Gastroesophageal sphincter (tissue), 4 donors: ENCODE data around the gene MICU1. TPM values are rescaled to one million over a fixed set of nuclear protein-coding genes. Genes with fewer than 3 reads are reported as not detected.

Source experiments
- ATAC-seq: fragments of 150-250 bp; one replicate; pipeline ENCODE4 v1.9.1; 2016; ENCODE audit warnings: mild to moderate bottlenecking, moderate library complexity
- H3K27ac ChIP-seq, 4 donors: fragments of 200-600 bp; sonication (generic) in 3 of 4; 1 replicate in 3 of 4; 2 replicates in 1 of 4; pipeline ENCODE4 v1.5.1; 2016 to 2019
- H3K27me3 ChIP-seq: fragments of 200-600 bp; sonication (generic); one replicate; pipeline ENCODE4 v1.5.1; 2019
- H3K36me3 ChIP-seq, 2 donors: fragments of 200-600 bp; sonication (generic); one replicate each; pipeline ENCODE4 v1.5.1; 2019; ENCODE audit warnings: control low read depth in 1 of 2
- H3K4me1 ChIP-seq, 3 donors: fragments of 200-600 bp; sonication (generic); 1 replicate in 2 of 3; 2 replicates in 1 of 3; pipeline ENCODE4 v1.5.1; 2016 to 2019; ENCODE audit warnings: control low read depth in 2 of 3
- H3K4me3 ChIP-seq, 2 donors: fragments of 200-600 bp; sonication (generic); one replicate each; pipeline ENCODE4 v1.5.1; 2019; ENCODE audit warnings: mild to moderate bottlenecking in 1 of 2, moderate library complexity in 1 of 2
- H3K9me3 ChIP-seq, 3 donors: fragments of 200-600 bp; sonication (generic); one replicate each; pipeline ENCODE4 v1.5.1; 2017 to 2019; ENCODE audit warnings: control low read depth in 2 of 3
- EP300 ChIP-seq: sonication (generic); formaldehyde crosslinking; IDR thresholded peaks from one replicate; pipeline ENCODE4 v1.6.1; 2017; ENCODE audit warnings: antibody characterized with exemption, mild to moderate bottlenecking
- POLR2A ChIP-seq, 2 donors: fragments of 450-650 bp; IDR thresholded peaks; one replicate each; pipeline ENCODE4 v1.6.1; 2017; ENCODE audit warnings: antibody characterized with exemption in 2 of 2, mild to moderate bottlenecking in 2 of 2, moderate library complexity in 1 of 2
- POLR2AphosphoS5 ChIP-seq: sonication (generic); formaldehyde crosslinking; IDR thresholded peaks from one replicate; pipeline ENCODE4 v1.6.1; 2017; ENCODE audit warnings: antibody characterized with exemption
- WGBS, 2 donors: methylation state at CpG; one replicate each; pipeline ENCODE4 v1.1.5; 2018; ENCODE audit warnings: low coverage in 1 of 2; 5-methylcytosine and 5-hydroxymethylcytosine counted together
- total RNA-seq, 4 donors: library from RNA; depleted of rRNA; stranded (reverse); fragments of >200 nt; gene quantifications; one replicate each; pipeline ENCODE4 v1.1.0, GENCODE V29; 2016
- TF ChIP-seq, protein P1 (sequence below), 4 experiments: fragments of 200-600 bp in 2 of 4; fragments of 450-650 bp in 2 of 4; sonication (generic) in 1 of 4; IDR thresholded peaks; one replicate each; pipeline ENCODE4 v1.5.1; 2017 to 2019; ENCODE audit warnings: antibody characterized with exemption in 4 of 4, mild to moderate bottlenecking in 2 of 4, moderate library complexity in 2 of 4

MICU1 gene
- total RNA-seq, 4 donors from 2014 or later = 37.5 to 42.2 (median 40.8) TPM

DNA sequence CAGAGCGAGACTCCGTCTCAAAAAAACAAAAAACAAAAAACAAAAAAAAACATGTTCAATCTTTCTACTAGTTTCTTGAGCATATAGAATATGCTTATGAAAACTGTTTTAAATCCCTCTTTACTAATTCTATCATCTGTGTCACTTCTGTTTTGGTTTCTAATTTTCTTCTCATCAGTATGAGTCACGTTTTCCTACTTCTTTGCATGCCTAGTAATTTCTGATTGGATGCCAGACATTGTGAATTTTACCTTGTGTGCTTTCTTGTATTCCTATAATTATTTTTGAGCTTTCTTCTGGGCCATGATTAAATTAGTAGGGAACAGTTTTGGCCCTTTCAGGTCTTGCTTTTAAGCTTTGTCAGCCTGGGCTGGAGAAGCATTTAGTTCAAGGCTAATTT, 9.9 kb downstream of the MICU1 start:
- peaks cover 0 to 20% (median 0%) of the 10 kb centered on the region in 3 donors for H3K4me1 ChIP-seq
- ATAC-seq = no peak
- WGBS, 2 donors = 51 to 63% methylated on average over 3 of the region's 3 CpGs
- TF ChIP-seq, protein P1, sequence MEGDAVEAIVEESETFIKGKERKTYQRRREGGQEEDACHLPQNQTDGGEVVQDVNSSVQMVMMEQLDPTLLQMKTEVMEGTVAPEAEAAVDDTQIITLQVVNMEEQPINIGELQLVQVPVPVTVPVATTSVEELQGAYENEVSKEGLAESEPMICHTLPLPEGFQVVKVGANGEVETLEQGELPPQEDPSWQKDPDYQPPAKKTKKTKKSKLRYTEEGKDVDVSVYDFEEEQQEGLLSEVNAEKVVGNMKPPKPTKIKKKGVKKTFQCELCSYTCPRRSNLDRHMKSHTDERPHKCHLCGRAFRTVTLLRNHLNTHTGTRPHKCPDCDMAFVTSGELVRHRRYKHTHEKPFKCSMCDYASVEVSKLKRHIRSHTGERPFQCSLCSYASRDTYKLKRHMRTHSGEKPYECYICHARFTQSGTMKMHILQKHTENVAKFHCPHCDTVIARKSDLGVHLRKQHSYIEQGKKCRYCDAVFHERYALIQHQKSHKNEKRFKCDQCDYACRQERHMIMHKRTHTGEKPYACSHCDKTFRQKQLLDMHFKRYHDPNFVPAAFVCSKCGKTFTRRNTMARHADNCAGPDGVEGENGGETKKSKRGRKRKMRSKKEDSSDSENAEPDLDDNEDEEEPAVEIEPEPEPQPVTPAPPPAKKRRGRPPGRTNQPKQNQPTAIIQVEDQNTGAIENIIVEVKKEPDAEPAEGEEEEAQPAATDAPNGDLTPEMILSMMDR (IDR thresholded peaks at IDR 0.05) = no peak
- TF ChIP-seq EP300 (no peak), POLR2A (IDR thresholded peaks at IDR 0.05) (no peak), POLR2AphosphoS5 (no peak)
- H3K36me3 ChIP-seq = no peaks in the 10 kb centered on the region
- no peak overlapping the region for H3K4me3 ChIP-seq
- H3K27me3 ChIP-seq = no peaks in the 10 kb centered on the region
- no peaks in the 10 kb centered on the region for H3K9me3 ChIP-seq
- H3K27ac ChIP-seq = no peak overlapping the region

DNA sequence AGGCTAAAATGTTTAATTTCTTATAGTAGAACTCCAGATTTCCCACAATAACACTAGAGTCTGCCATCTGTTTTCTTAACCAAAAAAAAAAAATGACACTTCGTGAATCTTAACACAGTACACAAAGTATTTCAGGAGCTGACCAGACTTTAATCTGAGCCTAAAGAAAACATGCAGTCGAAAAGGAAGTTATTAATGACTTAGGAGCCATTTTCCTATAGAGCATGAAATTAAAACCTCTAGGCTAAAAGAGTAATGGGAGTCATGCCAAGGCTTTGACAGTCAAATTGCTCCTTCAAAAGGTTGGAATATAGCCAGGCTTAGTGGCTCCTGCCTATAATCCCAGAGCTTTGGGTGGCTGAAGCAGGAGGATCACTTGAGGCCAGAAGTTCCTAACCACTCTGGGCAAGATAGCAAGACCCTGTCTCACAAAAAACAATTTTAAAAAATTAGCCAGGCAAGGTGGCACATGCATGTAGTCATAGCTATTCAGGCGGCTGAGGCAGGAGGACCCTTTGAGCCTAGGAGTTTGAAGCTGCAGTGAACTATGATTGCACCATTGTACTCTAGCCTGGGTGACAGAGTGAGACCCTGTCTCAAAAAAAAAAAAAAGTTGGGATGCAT, 13.6 kb downstream of the MICU1 start:
- TF ChIP-seq POLR2AphosphoS5 = no peak
- TF ChIP-seq EP300 = no peak
- TF ChIP-seq, protein P1 (IDR thresholded peaks at IDR 0.05) = no peak
- no peak for TF ChIP-seq POLR2A (IDR thresholded peaks at IDR 0.05)
- no peak for ATAC-seq
- H3K9me3 ChIP-seq = no peaks in the 10 kb centered on the region
- 48 to 63% methylated on average over 2 to 3 of the region's 3 CpGs for WGBS, 2 donors
- no peak overlapping the region for H3K27ac ChIP-seq
- peaks cover 0 to 25% (median 0%) of the 10 kb centered on the region in 3 donors for H3K4me1 ChIP-seq
- no peaks in the 10 kb centered on the region for H3K36me3 ChIP-seq
- no peaks in the 10 kb centered on the region for H3K27me3 ChIP-seq
- H3K4me3 ChIP-seq = no peak overlapping the region

DNA sequence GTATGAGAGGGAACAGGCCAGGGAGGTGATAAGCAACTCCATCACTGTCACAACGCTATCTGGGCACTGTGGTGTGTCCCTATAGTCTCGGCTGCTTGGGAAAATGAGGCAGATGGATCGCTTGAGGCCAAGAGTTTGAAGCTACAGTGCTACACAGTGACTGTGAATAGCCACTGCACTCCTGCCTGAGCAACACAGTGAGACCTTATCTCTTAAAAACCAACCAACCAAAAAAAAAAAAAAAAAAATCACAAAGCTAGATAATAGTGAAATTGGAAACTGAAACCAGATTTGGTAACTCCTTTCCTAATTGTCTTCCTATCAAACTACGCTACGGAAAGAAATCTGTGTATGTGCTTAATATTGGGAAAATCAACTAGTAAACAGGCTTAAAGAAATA, 14.1 kb downstream of the MICU1 start:
- Histone ChIP-seq H3K27me3 (no peaks in the 10 kb centered on the region), H3K9me3 (no peaks in the 10 kb centered on the region), H3K36me3 (no peaks in the 10 kb centered on the region), H3K4me1 (peaks cover 0 to 21% (median 0%) of the 10 kb centered on the region in 3 donors), H3K27ac (no peak overlapping the region), H3K4me3 (no peak overlapping the region)
- TF ChIP-seq POLR2AphosphoS5 (no peak), POLR2A (IDR thresholded peaks at IDR 0.05) (no peak), EP300 (no peak)
- TF ChIP-seq, protein P1 (IDR thresholded peaks at IDR 0.05) = no peak
- ATAC-seq = no peak
- 72 to 74% methylated on average over 2 to 5 of the region's 5 CpGs for WGBS, 2 donors

DNA sequence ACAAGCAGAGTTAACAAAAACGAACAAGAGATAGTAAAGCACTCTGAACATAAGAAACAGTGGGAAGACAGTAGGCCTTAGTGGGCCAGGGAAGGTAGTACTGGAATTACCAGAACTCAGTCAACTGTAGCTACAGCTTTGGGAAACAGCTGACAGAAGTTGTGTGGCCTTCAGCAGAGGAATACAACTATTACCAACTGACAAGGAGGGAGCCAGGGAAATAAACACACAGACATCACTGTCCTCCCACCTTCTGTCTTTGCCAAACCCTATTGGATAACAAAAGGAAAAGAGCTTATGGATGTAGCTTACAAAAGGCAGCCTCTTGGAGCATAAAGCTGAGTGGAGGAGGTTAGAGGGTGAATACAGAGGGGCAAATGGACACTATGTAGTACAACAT, 15.4 kb downstream of the MICU1 start:
- ATAC-seq = no peak
- H3K4me1 ChIP-seq = peaks cover 0 to 18% (median 0%) of the 10 kb centered on the region in 3 donors
- H3K9me3 ChIP-seq = no peaks in the 10 kb centered on the region
- no peaks in the 10 kb centered on the region for H3K36me3 ChIP-seq
- WGBS, 2 donors = 50 to 67% methylated on average over 1 of the region's 1 CpG
- H3K4me3 ChIP-seq = no peak overlapping the region
- TF ChIP-seq, protein P1 (IDR thresholded peaks at IDR 0.05) = no peak
- TF ChIP-seq POLR2A (IDR thresholded peaks at IDR 0.05) (no peak), EP300 (no peak), POLR2AphosphoS5 (no peak)
- no peak overlapping the region for H3K27ac ChIP-seq
- H3K27me3 ChIP-seq = no peaks in the 10 kb centered on the region

DNA sequence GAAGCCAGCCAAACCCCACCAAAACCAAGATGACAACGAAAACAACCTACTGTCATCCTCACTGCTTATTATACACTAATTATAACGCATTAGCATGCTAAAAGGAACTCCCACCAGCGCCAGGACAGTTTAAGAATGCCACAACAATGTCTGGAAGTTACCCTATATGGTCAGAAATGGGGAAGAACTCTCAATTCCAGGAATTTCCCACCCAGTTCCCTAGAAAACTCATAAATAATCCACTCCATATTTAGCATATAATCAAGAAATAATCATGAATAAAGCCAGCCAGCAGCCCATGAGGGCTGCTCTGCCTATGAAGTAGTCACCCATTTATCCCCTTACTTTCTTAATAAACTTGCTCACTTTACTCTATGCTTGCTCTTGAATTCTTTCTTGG, 20.8 kb downstream of the MICU1 start:
- Histone ChIP-seq H3K4me1 (peaks cover 0 to 6% (median 0%) of the 10 kb centered on the region in 3 donors), H3K9me3 (no peaks in the 10 kb centered on the region), H3K4me3 (no peak overlapping the region), H3K36me3 (peaks cover 0 to 4% of the 10 kb centered on the region in 2 donors), H3K27ac (no peak overlapping the region), H3K27me3 (no peaks in the 10 kb centered on the region)
- TF ChIP-seq POLR2AphosphoS5 (no peak), POLR2A (IDR thresholded peaks at IDR 0.05) (no peak), EP300 (no peak)
- TF ChIP-seq, protein P1 (IDR thresholded peaks at IDR 0.05) = no peak
- 49 to 58% methylated on average over 3 of the region's 3 CpGs for whole genome bisulfite sequencing, 2 donors
- ATAC-seq = no peak
